ENCODE data around the gene EYS.

The EYS gene

GRCh38 chr6:64930681-64931080, 776.3 kb downstream of the EYS start:
- DNase-seq, result peak; percentile 88

- no peak for DNase-seq
These were observed 781.0 kb downstream of the EYS start for GRCh38 chr6:64926051-64926450.

- no peak for DNase-seq
These were observed 786.8 kb downstream of the EYS start for GRCh38 chr6:64920257-64920656.

- no peak for DNase-seq
These were observed 792.9 kb downstream of the EYS start for GRCh38 chr6:64914124-64914523.

- no peak for DNase-seq
These were observed 794.1 kb downstream of the EYS start for GRCh38 chr6:64912966-64913365.

- no peak for DNase-seq
These were observed 798.9 kb downstream of the EYS start for GRCh38 chr6:64908104-64908503.

GRCh38 chr6:64904616-64905015, 802.4 kb downstream of the EYS start:
- DNase-seq, result no peak

- no peak for DNase-seq
These were observed 804.4 kb downstream of the EYS start for GRCh38 chr6:64902596-64902995.

- DNase-seq, result no peak
These were observed 810.1 kb downstream of the EYS start for GRCh38 chr6:64896939-64897338.

GRCh38 chr6:64895945-64896344, 811.1 kb downstream of the EYS start:
- no peak for DNase-seq

- DNase-seq, result no peak
These were observed 816.4 kb downstream of the EYS start for GRCh38 chr6:64890609-64891008.

GRCh38 chr6:64889144-64889543, 817.9 kb downstream of the EYS start:
- no peak for DNase-seq

GRCh38 chr6:64874776-64875175, 832.2 kb downstream of the EYS start:
- no peak for DNase-seq

- no peak for DNase-seq
These were observed 834.4 kb downstream of the EYS start for GRCh38 chr6:64872633-64873032.

- no peak for DNase-seq
These were observed 845.9 kb downstream of the EYS start for GRCh38 chr6:64861039-64861651.

- DNase-seq, result no peak
These were observed 846.8 kb downstream of the EYS start for GRCh38 chr6:64860203-64860602.

GRCh38 chr6:64850121-64850520, 856.9 kb downstream of the EYS start:
- no peak for DNase-seq

GRCh38 chr6:64848467-64848866, 858.6 kb downstream of the EYS start:
- DNase-seq, result no peak

- DNase-seq, result no peak
These were observed 859.6 kb downstream of the EYS start for GRCh38 chr6:64847396-64847795.

GRCh38 chr6:64838726-64839125, 868.3 kb downstream of the EYS start:
- peak; percentile 42 for DNase-seq

GRCh38 chr6:64831680-64832079, 875.3 kb downstream of the EYS start:
- no peak for DNase-seq

GRCh38 chr6:64817525-64817924, 889.5 kb downstream of the EYS start:
- peak; percentile 84 for DNase-seq

- DNase-seq, result no peak
These were observed 891.3 kb downstream of the EYS start for GRCh38 chr6:64815718-64816117.

GRCh38 chr6:64812138-64812537, 894.9 kb downstream of the EYS start:
- DNase-seq, result no peak

- DNase-seq, result no peak
These were observed 895.9 kb downstream of the EYS start for GRCh38 chr6:64811119-64811518.

GRCh38 chr6:64807785-64808184, 899.2 kb downstream of the EYS start:
- no peak for DNase-seq
